ENCODE results near the gene ARL10.
A peak's percentile ranks its signal among the peaks of the same experiment; 100 is the strongest.
"Not testable (repeated sequence)": the region's sequence is repeated elsewhere in the genome, so short reads cannot be mapped to it uniquely, and the experiment has no call there.

ARL10 gene

DNA sequence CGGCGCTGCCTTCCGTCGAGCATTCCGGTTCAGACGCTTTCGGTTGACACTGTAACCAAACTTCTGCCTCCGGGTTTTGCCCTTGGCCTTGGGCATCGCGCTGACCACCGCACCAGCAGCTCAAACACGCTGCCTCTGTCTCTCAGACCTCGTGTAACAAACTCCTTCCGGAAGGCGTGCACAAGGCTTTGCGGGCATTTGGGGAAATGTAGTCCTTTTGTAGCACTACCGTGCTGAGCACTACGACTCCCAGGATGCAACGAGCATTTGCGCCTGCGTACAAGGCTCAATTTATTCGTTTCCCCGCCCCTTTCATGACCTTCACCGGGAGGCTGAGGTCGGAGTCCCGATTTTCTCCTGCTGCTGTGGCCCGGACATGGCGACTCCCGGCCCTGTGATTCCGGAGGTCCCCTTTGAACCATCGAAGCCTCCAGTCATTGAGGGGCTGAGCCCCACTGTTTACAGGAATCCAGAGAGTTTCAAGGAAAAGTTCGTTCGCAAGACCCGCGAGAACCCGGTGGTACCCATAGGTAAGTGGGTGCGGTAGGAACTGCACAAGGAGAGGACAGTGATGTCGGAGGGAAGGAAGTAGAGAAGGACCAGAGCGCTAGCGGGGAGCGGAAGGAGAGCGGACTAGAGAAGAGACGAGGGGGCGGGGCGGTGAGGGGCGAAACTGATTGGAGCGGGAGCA, 23.3 kb downstream of the ARL10 start, which contains the start of the genes HIGD2A and NOP16:
HIGD2A (plus strand) TSS at position 308 of the 691 bp plus-strand sequence; CDS start at position 377, 69 bp downstream.
NOP16 (minus strand) TSS at position 155 of the 691 bp plus-strand sequence; CDS start at position 96, 59 bp downstream.
- DNase-seq (ENCODE audit: low read depth, low spot score) = peak; percentile 99

DNA sequence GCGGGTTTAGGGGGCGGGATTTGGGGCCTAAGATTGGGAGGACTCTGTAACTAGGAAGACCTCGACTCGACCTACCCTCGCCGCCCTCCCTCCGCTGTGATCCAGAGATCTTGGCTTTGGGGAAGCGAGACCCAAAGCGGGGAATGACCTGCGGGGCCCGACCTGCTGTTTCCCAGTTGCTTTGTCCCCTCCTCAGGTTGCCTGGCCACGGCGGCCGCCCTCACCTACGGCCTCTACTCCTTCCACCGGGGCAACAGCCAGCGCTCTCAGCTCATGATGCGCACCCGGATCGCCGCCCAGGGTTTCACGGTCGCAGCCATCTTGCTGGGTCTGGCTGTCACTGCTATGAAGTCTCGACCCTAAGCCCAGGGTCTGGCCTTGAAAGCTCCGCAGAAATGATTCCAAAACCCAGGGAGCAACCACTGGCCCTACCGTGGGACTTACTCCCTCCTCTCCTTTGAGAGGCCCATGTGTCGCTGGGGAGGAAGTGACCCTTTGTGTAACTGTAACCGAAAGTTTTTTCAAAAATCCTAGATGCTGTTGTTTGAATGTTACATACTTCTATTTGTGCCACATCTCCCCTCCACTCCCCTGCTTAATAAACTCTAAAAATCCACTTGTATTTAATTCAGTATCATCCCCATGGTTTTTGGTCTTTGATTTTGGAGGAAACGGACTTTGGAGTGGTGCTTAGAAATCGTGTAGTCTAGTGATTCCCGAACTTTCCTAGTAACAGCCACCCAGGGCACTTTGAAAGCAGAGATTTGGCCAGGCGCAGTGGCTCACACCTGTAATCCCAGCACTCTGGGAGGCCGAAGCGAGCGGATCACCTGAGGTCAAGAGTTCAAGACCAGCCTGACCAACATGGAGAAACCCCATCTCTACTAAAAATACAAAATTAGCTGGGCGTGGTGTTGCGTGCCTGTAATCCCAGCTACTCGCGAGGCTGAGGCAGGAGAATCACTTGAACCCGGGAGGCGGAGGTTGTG, 24.1 kb downstream of the ARL10 start:
- no peak for DNase-seq (ENCODE audit: low read depth, low spot score)

DNA sequence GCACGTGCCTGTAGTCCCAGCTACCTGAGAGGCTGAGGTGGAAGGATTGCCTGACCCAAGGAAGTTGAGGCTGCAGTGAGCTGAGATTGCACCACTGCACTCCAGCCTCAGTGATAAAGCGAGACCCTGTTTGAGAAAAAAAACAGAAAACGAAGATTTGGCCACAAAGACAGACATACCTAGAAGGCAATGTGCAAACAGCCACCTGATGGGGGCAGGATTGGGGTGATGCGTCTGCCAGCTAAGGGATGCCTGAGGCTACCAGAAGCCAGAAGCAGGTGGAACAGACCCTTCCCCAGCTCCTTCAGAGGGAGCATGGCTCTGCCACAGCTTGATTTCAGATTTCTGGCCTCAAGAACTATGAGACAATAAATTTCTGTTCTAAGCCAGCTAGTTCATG, 26.2 kb downstream of the ARL10 start:
- no peak for DNase-seq (ENCODE audit: low read depth, low spot score)

DNA sequence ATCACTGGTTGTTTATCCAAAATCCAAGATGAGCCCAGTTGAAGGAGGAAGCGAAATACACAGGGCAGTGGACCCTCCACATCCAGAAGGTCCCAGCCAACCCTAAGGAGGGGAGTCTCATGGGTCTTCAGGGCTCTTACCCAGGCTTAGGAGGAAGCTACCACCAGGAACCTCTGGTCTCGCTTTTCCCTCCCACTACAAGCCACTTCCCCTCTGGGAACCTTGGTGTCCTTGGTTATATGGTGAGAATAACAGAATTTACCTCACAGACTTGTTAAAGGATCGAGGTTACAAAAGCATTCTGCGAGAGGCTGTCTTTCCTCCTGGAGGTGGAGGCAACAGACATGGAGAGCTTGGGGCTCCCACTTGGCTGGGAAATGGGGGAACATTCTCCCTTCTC, 26.7 kb downstream of the ARL10 start:
- DNase-seq (ENCODE audit: low read depth, low spot score) = no peak

DNA sequence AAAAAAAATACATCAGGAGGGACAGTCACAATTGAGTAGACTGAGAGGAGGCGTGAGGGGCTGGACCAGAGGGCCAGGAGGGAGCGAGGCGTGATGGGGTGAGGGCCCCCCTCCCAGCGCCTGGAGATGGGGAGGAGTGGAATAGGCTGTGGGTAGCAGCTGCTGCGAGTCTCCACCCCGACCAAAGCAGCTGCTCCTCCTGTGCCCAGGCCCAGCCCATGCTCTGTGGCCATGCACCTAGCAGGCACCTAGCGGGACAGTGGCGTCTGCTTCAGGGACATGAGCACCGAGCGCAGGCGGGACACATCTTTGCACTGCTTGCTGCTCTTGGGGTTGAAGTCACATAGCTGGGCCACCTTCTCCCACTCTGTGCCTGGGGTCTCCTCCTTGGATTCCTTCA, 27.2 kb downstream of the ARL10 start:
- no peak for DNase-seq (ENCODE audit: low read depth, low spot score)

DNA sequence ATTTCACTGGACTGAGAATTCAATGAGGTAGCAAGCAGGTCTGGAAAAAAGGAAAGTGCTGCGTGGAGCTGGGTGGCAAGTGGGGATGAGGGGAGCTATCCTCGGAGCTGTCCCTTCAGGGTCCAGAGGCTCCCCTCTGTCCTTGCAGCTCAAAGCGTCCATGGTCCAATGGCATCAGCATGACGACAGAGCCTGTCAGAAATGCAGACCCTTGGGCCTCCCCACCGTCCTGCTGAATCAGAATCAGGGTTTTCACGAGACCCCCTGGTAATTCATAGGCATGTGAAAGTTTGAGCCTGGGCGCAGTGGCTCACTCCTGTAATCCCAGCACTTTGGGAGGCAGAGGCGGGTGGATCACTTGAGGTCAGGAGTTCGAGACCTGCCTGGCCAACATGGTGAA, 28.8 kb downstream of the ARL10 start:
- DNase-seq (ENCODE audit: low read depth, low spot score) = no peak

DNA sequence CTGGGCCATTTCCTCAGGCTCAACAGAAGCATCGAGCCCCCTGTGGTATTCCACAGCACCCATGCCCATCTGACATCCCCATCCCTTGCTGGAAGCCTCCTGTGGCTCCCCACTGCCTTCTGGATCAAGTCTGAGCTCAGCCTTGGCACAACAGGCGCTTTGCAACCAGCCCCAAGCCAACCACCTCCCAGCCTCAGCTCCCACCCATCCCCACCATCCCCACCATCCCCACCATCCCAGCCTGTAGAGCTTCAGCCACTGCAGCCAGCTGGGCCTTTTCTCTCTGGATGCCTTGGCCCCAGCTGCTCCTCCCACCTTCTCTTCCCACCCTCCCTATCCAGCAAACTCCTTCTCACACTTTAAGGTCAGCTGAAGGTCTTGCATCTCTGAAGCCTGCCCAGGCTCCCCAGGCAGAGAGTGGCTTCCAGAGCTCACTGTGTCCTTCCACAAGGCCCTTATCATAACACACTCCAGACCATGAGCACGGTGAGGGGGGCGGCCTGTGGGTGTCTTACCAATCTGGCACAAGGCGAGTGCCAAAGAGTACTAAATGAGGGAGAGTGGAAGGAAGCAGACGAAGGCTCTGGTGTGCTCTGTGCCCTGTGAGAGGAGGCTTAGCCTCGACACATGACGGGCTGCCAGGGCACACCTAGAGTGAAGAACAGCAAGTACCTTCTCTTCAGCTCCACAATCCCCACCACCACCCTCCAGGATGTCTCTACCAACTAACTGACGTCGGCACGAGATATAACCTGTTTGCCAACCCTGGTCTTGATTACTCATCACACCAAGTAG, 29.8 kb downstream of the ARL10 start:
- DNase-seq (ENCODE audit: low read depth, low spot score) = no peak

DNA sequence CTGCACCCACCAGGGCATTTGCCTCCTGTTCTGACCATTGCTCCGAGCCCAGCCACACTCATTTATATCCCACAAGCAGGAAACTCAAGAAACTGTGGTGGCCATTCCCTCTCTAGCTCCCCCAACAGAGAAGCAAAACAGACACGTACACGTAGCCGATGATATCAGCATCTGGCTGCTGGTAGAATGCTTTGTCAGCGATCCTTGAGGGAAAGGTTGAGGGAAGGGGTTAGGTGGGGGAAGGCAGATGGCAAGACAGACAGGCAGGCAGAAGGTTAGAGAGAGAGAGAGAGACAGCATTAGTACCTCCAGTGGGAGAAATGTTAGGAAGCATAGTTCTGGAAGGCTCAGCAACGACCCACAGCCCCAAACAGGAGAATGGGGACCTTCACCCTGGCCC, 31.0 kb downstream of the ARL10 start:
- DNase-seq (ENCODE audit: low read depth, low spot score) = no peak

DNA sequence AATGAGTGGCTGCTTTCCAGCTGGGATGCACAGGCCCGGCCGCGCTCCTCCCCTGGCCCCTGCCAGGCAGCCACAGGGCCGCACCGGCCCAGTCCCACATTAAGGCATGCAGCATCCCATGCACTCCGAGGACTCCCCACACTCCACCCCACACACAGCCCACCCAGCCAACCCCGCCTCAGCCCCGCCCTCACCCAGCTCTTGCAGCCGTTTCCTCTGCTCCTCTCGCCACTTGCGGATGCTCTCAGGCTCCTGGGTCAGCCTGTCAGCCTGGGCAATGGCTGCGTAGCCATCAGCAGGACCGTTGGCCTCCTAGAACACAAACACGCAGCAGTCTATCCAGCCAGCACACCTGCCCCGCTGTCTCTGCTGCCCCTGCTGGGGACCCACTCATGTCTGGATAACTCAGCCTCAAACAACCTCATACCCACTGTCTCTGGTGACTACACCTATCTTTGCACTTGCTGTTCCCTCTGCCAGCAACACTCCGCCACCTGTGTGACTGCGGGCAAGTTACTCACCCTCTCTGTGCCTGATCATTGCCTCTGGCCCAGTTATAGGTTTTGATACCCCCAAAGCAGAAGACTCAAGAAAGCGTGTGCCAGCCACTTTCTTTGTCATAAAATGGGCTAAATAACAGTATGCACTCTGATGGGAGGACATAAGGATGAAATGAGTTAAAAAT, 32.6 kb downstream of the ARL10 start:
- no peak for DNase-seq (ENCODE audit: low read depth, low spot score)

DNA sequence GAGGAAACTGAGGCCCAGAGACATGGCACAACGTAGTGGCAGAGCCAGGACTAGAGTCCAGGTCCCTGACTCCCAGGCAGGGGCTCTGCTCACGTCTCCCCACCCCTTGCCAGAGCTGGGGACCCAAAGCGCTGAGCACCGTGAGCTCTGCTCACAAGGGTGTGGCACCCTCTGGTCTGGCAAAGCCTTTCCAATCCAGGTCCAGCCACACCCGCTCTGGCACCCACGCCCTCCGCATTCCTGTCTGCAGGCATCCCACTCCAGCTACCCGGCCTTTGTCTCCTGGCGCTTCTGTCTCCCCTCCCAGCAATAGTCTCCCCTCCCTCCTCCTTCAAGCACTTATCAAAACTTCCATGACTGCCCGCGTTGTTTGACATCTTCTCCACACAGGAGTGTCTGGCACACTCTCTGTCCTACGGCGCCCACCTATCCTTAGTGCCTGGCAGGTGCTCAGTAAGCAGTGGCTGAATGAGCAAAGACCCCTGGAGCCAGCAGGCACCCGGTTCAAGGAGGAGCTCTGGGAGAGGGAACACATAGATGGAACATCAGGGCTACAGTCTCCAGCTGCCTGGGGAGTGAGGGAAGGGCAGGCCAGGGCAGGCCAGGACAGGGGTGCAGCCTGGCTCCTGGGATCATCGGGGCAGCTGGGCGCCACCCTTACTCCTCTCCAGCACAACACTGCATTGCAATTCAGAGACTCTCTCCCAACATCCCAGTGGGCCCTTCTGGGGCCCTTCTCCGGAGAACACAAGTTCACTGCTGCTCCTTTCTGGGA, 35.3 kb downstream of the ARL10 start:
- DNase-seq (ENCODE audit: low read depth, low spot score) = no peak

DNA sequence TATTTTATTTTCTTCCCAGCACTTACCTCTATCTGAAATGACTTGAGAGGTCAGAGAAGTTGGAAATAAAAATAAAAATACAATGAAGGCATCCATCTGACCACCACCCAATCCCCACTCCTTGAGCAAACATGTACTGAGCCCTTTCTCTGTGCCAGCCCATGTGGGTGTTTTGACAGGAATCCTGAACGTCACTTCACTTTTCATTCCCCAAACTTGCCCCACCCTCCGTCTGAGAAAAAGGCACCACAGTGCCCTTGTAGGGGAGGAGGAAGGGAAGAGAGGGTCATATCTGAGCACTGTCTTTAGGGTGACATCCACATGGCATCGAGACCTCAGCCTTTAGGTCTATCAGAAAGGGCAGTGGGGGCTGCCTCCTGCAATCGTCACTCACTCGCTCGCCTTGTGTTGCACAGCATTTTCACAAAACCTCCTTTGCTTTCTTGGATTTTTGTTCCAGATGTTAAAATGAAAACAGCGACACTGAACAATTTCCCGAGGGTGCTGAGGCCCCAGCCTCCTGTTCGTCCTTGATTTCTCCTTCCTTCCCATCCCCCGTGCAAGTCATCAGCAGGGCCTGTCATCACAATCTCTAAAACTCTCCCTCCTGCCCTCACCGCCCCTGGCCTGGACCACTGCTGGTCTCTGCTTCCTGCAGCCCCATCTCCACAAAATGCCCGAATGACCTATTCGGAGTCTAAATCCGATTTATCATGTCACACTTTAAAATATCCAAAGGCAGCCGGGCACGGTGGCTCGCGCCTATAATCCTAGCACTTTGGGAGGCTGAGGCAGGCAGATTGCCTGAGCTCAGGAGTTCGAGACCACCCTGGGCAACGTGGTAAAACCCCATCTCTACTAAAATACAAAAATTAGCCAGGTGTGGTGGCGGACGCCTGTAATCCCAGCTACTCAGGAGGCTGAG, 36.3 kb downstream of the ARL10 start:
- DNase-seq (ENCODE audit: low read depth, low spot score) = no peak

DNA sequence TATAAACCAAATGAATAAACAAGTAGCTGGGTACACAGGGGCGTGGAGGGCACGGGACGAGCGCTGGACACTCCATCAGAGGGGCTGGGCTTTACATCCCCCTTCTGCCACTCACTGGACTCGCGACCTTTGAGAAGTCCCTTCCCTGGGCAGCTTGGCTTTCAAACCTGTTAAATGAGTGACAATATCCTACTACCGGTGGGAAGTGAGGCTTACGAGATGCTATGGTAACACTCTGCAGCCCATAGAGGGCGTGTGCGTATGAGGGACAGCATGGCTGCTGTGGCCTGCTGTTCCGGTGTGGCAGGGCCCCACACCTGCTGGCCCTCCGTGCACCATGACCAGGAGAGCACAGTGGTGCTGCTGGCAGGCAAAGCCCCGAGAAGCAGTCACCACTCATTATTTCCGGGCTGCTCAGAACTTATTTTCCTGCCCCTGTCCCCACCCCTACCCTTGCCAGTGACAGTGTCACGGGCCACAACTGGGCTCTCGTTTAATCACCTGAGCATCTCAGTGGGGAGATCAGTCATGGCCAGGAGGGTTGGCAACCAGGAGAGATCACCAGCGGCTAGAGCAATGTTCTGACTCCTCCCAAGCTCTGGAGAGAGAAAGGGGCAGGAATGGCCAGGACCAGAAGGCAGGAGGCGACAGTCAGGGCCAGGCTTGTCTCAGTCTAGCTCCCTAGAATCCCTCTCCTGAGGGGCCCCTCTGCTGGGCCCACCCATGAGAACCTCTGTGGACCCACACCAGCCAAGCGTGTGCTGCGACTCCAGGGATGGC, 40.6 kb downstream of the ARL10 start:
- DNase-seq (ENCODE audit: low read depth, low spot score) = no peak

DNA sequence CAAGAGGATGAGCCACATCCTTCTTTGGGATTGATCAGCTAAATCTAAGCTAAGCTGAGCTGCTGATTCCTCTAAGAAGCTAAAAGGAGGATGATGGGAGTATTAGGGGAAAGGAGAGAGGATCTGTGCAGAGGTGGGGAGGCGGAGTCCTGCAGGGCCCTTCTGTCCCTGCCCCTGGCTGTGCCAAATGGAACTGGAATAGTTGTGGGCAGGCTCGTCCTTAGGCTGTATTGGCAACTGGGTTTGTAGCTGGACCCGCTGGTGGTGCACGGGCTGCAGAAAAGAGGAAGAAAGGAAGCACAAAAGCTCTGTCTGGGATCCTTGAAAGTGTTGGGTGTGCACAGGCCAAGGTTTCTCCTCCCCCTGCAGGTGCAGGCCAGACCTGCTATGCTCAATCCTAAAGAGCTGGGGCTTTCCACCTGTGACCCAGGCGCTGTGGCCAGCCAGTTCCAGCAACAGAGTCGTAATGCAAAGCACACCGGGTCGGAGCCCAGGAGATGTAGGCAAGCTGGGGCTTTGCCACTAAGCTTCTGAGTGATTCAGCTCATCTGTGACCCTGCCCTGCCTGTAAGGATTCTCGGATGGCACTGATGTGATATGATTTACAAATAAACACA, 41.3 kb downstream of the ARL10 start:
- no peak for DNase-seq (ENCODE audit: low read depth, low spot score)

DNA sequence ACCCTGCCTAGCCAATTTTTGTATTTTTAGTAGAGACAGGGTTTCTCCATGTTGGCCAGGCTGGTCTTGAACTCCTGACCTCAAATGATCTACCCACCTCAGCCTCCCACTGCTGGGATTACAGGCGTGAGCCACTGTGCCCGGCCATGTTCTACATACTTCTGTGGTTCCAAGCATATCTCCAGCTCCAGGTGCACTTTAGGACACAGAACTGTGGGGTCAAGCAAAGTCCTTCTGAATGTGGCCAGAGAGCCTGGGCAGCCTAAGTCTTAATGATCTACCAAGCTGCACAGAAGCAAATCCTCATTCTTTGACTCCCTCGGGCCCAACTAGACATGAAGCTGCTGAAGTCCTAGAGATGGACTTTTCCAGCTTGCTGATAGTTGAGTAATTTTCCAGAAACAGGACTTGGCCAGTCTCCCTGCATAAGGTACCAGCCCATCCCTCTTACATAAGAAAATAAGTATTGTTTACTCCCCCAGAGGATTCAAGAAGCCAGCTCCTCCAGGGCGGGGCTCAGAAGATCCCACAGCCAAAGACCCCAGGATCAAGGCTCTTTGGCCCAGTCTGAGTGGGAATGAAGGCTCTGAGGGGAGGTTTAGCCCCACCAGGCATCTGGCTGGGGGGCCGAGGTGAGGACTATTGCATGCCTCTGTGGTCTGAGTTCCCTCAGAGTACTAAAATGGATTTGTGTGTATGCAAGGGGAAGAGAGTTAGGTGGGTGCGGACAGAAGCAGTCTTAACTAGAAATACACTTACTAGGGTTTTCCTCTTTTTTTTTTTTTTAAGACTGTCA, 42.4 kb downstream of the ARL10 start:
- DNase-seq (ENCODE audit: low read depth, low spot score) = no peak

DNA sequence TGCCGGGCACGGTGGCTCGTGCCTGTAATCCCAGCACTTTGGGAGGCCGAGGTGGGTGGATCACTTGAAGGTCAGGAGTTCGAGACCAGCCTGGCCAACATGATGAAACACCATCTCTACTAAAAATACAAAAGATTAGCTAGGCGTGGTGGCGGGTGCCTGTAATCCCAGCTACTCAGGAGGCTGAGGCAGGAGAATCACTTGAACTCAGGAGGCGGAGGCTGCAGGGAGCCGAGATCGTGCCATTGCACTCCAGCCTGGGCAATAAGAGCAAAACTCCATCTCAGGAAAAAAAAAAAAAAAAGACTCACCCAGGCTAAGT, 42.9 kb downstream of the ARL10 start:
- not testable (repeated sequence) for DNase-seq (ENCODE audit: low read depth, low spot score)

DNA sequence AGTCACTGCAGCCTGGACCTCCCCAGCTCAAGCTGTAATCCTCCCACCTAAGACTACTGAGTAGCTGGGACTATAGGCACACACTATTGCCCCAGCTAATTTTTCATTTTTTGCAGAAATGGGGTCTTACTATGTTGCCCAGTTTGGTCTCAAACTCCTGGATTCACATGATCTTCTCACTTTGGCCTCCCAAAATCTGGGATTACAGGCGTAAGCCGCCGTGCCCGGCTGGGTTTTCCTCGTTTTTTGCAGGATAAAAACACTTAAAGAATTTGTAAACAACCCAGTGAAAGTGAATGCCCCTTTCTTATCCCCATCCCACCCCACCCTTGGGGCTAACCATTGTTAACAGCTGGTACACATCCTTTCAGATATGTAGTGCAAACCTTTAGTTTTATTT, 43.3 kb downstream of the ARL10 start:
- DNase-seq (ENCODE audit: low read depth, low spot score) = no peak

DNA sequence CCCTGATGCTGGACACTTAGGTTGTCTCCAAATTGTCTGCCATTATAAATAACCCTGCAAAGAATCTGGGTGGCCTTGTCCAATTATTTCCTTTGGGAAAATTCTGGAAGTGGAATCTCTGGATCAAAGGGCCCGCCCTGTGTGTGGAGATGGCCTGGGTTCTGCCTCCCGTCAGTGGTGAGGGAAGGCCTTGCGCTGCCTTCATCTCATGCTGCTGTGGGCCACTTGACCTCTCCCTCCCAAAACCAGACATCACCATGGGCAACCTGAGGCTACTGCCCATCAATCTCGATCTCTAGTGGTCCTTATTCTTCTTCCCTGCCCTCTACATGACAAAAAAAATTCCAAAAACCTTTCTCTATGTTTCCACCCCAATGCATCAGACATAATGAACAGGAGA, 44.5 kb downstream of the ARL10 start:
- no peak for DNase-seq (ENCODE audit: low read depth, low spot score)
